ENCODE measurements around the gene PPM1M.

Gene PPM1M

GRCh38 chr3:52249683-52250082 lies 4.1 kb downstream of the PPM1M start:
- no peak overlapping the region for H3K4me3 ChIP-seq (ENCODE audit: low read depth, low read length)
- H3K36me3 ChIP-seq (ENCODE audit: control insufficient read depth, insufficient read depth, low read length): peaks cover 47% of the 10 kb centered on the region
- no peak overlapping the region for H3K9ac ChIP-seq (ENCODE audit: low read length)
- peaks cover 25% of the 10 kb centered on the region for H3K27me3 ChIP-seq (ENCODE audit: control insufficient read depth, insufficient read depth, low read length)
- H3K9me3 ChIP-seq (ENCODE audit: control insufficient read depth, insufficient read depth, low read depth, low read length): no peaks in the 10 kb centered on the region
- H3K4me1 ChIP-seq (ENCODE audit: control insufficient read depth, insufficient read depth, low read length): peaks cover 11% of the 10 kb centered on the region; the same call in 1 of the 2 replicates
- H3K27ac ChIP-seq (ENCODE audit: low read depth, low read length): no peak overlapping the region

- H3K36me3 ChIP-seq (ENCODE audit: control insufficient read depth, insufficient read depth, low read length): peaks cover 50% of the 10 kb centered on the region
- no peak overlapping the region for H3K4me3 ChIP-seq (ENCODE audit: low read depth, low read length)
- H3K27ac ChIP-seq (ENCODE audit: low read depth, low read length): no peak overlapping the region
- H3K27me3 ChIP-seq (ENCODE audit: control insufficient read depth, insufficient read depth, low read length): peaks cover 21% of the 10 kb centered on the region
- H3K9ac ChIP-seq (ENCODE audit: low read length): no peak overlapping the region
- no peaks in the 10 kb centered on the region for H3K9me3 ChIP-seq (ENCODE audit: control insufficient read depth, insufficient read depth, low read depth, low read length)
- H3K4me1 ChIP-seq (ENCODE audit: control insufficient read depth, insufficient read depth, low read length): peaks cover 7% of the 10 kb centered on the region; the same call in 1 of the 2 replicates
These were observed 4.6 kb downstream of the PPM1M start for GRCh38 chr3:52250122-52250521.

GRCh38 chr3:52253314-52254304 lies 8.1 kb downstream of the PPM1M start:
- H3K36me3 ChIP-seq (ENCODE audit: control insufficient read depth, insufficient read depth, low read length): peaks cover 85% of the 10 kb centered on the region
- H3K27ac ChIP-seq (ENCODE audit: low read depth, low read length): no peak overlapping the region
- H3K4me3 ChIP-seq (ENCODE audit: low read depth, low read length): no peak overlapping the region
- H3K27me3 ChIP-seq (ENCODE audit: control insufficient read depth, insufficient read depth, low read length): no peaks in the 10 kb centered on the region
- H3K9me3 ChIP-seq (ENCODE audit: control insufficient read depth, insufficient read depth, low read depth, low read length): no peaks in the 10 kb centered on the region
- H3K9ac ChIP-seq (ENCODE audit: low read length): no peak overlapping the region
- no peaks in the 10 kb centered on the region for H3K4me1 ChIP-seq (ENCODE audit: control insufficient read depth, insufficient read depth, low read length)

GRCh38 chr3:52254608-52255007 lies 9.0 kb downstream of the PPM1M start:
- Histone ChIP-seq H3K9ac (ENCODE audit: low read length) (no peak overlapping the region), H3K4me3 (ENCODE audit: low read depth, low read length) (no peak overlapping the region), H3K4me1 (ENCODE audit: control insufficient read depth, insufficient read depth, low read length) (no peaks in the 10 kb centered on the region), H3K36me3 (ENCODE audit: control insufficient read depth, insufficient read depth, low read length) (peaks cover 88% of the 10 kb centered on the region), H3K27ac (ENCODE audit: low read depth, low read length) (no peak overlapping the region), H3K27me3 (ENCODE audit: control insufficient read depth, insufficient read depth, low read length) (no peaks in the 10 kb centered on the region), H3K9me3 (ENCODE audit: control insufficient read depth, insufficient read depth, low read depth, low read length) (no peaks in the 10 kb centered on the region)

- no peaks in the 10 kb centered on the region for H3K9me3 ChIP-seq (ENCODE audit: control insufficient read depth, insufficient read depth, low read depth, low read length)
- H3K27me3 ChIP-seq (ENCODE audit: control insufficient read depth, insufficient read depth, low read length): no peaks in the 10 kb centered on the region
- no peak overlapping the region for H3K9ac ChIP-seq (ENCODE audit: low read length)
- no peak overlapping the region for H3K27ac ChIP-seq (ENCODE audit: low read depth, low read length)
- peaks cover 94% of the 10 kb centered on the region for H3K36me3 ChIP-seq (ENCODE audit: control insufficient read depth, insufficient read depth, low read length)
- no peak overlapping the region for H3K4me3 ChIP-seq (ENCODE audit: low read depth, low read length)
- H3K4me1 ChIP-seq (ENCODE audit: control insufficient read depth, insufficient read depth, low read length): no peaks in the 10 kb centered on the region
These were observed 10.6 kb downstream of the PPM1M start for GRCh38 chr3:52256159-52256558.

- H3K4me3 ChIP-seq (ENCODE audit: low read depth, low read length): no peak overlapping the region
- H3K27ac ChIP-seq (ENCODE audit: low read depth, low read length): no peak overlapping the region
- H3K9me3 ChIP-seq (ENCODE audit: control insufficient read depth, insufficient read depth, low read depth, low read length): no peaks in the 10 kb centered on the region
- no peaks in the 10 kb centered on the region for H3K4me1 ChIP-seq (ENCODE audit: control insufficient read depth, insufficient read depth, low read length)
- no peak overlapping the region for H3K9ac ChIP-seq (ENCODE audit: low read length)
- no peaks in the 10 kb centered on the region for H3K27me3 ChIP-seq (ENCODE audit: control insufficient read depth, insufficient read depth, low read length)
- H3K36me3 ChIP-seq (ENCODE audit: control insufficient read depth, insufficient read depth, low read length): peaks cover 95% of the 10 kb centered on the region
These were observed 11.1 kb downstream of the PPM1M start for GRCh38 chr3:52256622-52257021.

GRCh38 chr3:52257911-52258310 lies 12.4 kb downstream of the PPM1M start:
- H3K9me3 ChIP-seq (ENCODE audit: control insufficient read depth, insufficient read depth, low read depth, low read length): no peaks in the 10 kb centered on the region
- H3K27ac ChIP-seq (ENCODE audit: low read depth, low read length): no peak overlapping the region
- no peaks in the 10 kb centered on the region for H3K4me1 ChIP-seq (ENCODE audit: control insufficient read depth, insufficient read depth, low read length)
- no peak overlapping the region for H3K9ac ChIP-seq (ENCODE audit: low read length)
- peaks cover 97% of the 10 kb centered on the region for H3K36me3 ChIP-seq (ENCODE audit: control insufficient read depth, insufficient read depth, low read length)
- no peaks in the 10 kb centered on the region for H3K27me3 ChIP-seq (ENCODE audit: control insufficient read depth, insufficient read depth, low read length)
- H3K4me3 ChIP-seq (ENCODE audit: low read depth, low read length): no peak overlapping the region

GRCh38 chr3:52259035-52259434 lies 13.5 kb downstream of the PPM1M start:
- H3K36me3 ChIP-seq (ENCODE audit: control insufficient read depth, insufficient read depth, low read length): peaks cover 97% of the 10 kb centered on the region

GRCh38 chr3:52259448-52259847 lies 13.9 kb downstream of the PPM1M start:
- H3K27ac ChIP-seq (ENCODE audit: low read depth, low read length): no peak overlapping the region
- H3K4me1 ChIP-seq (ENCODE audit: control insufficient read depth, insufficient read depth, low read length): no peaks in the 10 kb centered on the region
- H3K36me3 ChIP-seq (ENCODE audit: control insufficient read depth, insufficient read depth, low read length): peaks cover 97% of the 10 kb centered on the region
- no peak overlapping the region for H3K4me3 ChIP-seq (ENCODE audit: low read depth, low read length)
- no peaks in the 10 kb centered on the region for H3K9me3 ChIP-seq (ENCODE audit: control insufficient read depth, insufficient read depth, low read depth, low read length)
- no peak overlapping the region for H3K9ac ChIP-seq (ENCODE audit: low read length)
- H3K27me3 ChIP-seq (ENCODE audit: control insufficient read depth, insufficient read depth, low read length): no peaks in the 10 kb centered on the region

More at GRCh38 chr3:52259035-52259434, 13.5 kb downstream of the PPM1M start:
- Histone ChIP-seq H3K9ac (ENCODE audit: low read length) (no peak overlapping the region), H3K4me3 (ENCODE audit: low read depth, low read length) (no peak overlapping the region), H3K27me3 (ENCODE audit: control insufficient read depth, insufficient read depth, low read length) (no peaks in the 10 kb centered on the region), H3K9me3 (ENCODE audit: control insufficient read depth, insufficient read depth, low read depth, low read length) (no peaks in the 10 kb centered on the region), H3K27ac (ENCODE audit: low read depth, low read length) (no peak overlapping the region), H3K4me1 (ENCODE audit: control insufficient read depth, insufficient read depth, low read length) (no peaks in the 10 kb centered on the region)

GRCh38 chr3:52262447-52262846 lies 16.9 kb downstream of the PPM1M start:
- H3K4me3 ChIP-seq (ENCODE audit: low read depth, low read length): no peak overlapping the region
- H3K9me3 ChIP-seq (ENCODE audit: control insufficient read depth, insufficient read depth, low read depth, low read length): no peaks in the 10 kb centered on the region
- no peak overlapping the region for H3K27ac ChIP-seq (ENCODE audit: low read depth, low read length)
- H3K9ac ChIP-seq (ENCODE audit: low read length): no peak overlapping the region
- no peaks in the 10 kb centered on the region for H3K27me3 ChIP-seq (ENCODE audit: control insufficient read depth, insufficient read depth, low read length)
- no peaks in the 10 kb centered on the region for H3K4me1 ChIP-seq (ENCODE audit: control insufficient read depth, insufficient read depth, low read length)
- H3K36me3 ChIP-seq (ENCODE audit: control insufficient read depth, insufficient read depth, low read length): peaks cover 96% of the 10 kb centered on the region

GRCh38 chr3:52265387-52265786 lies 19.8 kb downstream of the PPM1M start:
- Histone ChIP-seq H3K9ac (ENCODE audit: low read length) (no peak overlapping the region), H3K9me3 (ENCODE audit: control insufficient read depth, insufficient read depth, low read depth, low read length) (no peaks in the 10 kb centered on the region), H3K27ac (ENCODE audit: low read depth, low read length) (no peak overlapping the region), H3K36me3 (ENCODE audit: control insufficient read depth, insufficient read depth, low read length) (peaks cover 97% of the 10 kb centered on the region), H3K4me1 (ENCODE audit: control insufficient read depth, insufficient read depth, low read length) (no peaks in the 10 kb centered on the region), H3K27me3 (ENCODE audit: control insufficient read depth, insufficient read depth, low read length) (no peaks in the 10 kb centered on the region), H3K4me3 (ENCODE audit: low read depth, low read length) (no peak overlapping the region)
